HepG2 (cell line): Measurements from ENCODE around the gene CBX2. TPM values are rescaled to one million over a fixed set of nuclear protein-coding genes. Genes with fewer than 3 reads are reported as not detected.

Experiments used
- GATAD1 ChIP-seq: IDR thresholded peaks from 2 replicates; pipeline ENCODE4 v1.6.1; 2016; ENCODE audit warnings: missing genetic modification reagents, missing compliant biosample characterization
- HMG20B ChIP-seq: conservative IDR thresholded peaks from 2 replicates; pipeline ENCODE4 v1.6.1; 2016; ENCODE audit warnings: missing genetic modification reagents, missing compliant biosample characterization
- HNF4A ChIP-seq: sonication (generic); formaldehyde crosslinking; IDR thresholded peaks from 2 replicates; pipeline ENCODE4 v1.4.0; 2020; ENCODE audit warnings: missing genetic modification reagents
- KAT2B ChIP-seq: fragments of 150-350 bp; IDR thresholded peaks from 2 replicates; pipeline ENCODE4 v1.6.1; 2014; ENCODE audit warnings: low read depth, low read length, borderline replicate concordance
- MEIS1 ChIP-seq: sonication (generic); formaldehyde crosslinking; IDR thresholded peaks from 2 replicates; pipeline ENCODE4 v1.9.0; 2021; ENCODE audit warnings: mild to moderate bottlenecking, missing genetic modification reagents, moderate library complexity, borderline replicate concordance
- NFYB ChIP-seq: sonication (generic); formaldehyde crosslinking; IDR thresholded peaks from 2 replicates; pipeline ENCODE4 v1.4.0; 2020; ENCODE audit warnings: missing genetic modification reagents
- NR1H2 ChIP-seq: sonication (generic); formaldehyde crosslinking; IDR thresholded peaks from 2 replicates; pipeline ENCODE4 v1.8.1; 2022; ENCODE audit warnings: low read depth, missing genetic modification reagents, borderline replicate concordance
- RFX3 ChIP-seq: IDR thresholded peaks from 2 replicates; pipeline ENCODE4 v1.6.1; 2016; ENCODE audit warnings: missing biosample characterization, missing genetic modification reagents
- RFXANK ChIP-seq: IDR thresholded peaks from 2 replicates; pipeline ENCODE4 v1.6.1; 2016
- SOX13 ChIP-seq, 3 experiments: fragments of 450-650 bp in 1 of 3; sonication (generic) in 1 of 3; formaldehyde crosslinking in 1 of 3; IDR thresholded peaks in 2 of 3; conservative IDR thresholded peaks in 1 of 3; 2 replicates each; pipeline versions ENCODE4 v1.5.0 to v1.6.1; 2016 to 2020; ENCODE audit warnings: antibody characterized with exemption in 1 of 3, mild to moderate bottlenecking in 1 of 3, missing compliant biosample characterization in 1 of 3, missing genetic modification reagents in 1 of 3, moderate library complexity in 1 of 3
- SOX6 ChIP-seq, 2 experiments: fragments of 450-650 bp in 1 of 2; sonication (generic) in 1 of 2; formaldehyde crosslinking in 1 of 2; IDR thresholded peaks; 2 replicates each; pipeline versions ENCODE4 v1.4.0 to v1.6.1; 2017 to 2020; ENCODE audit warnings: antibody characterized with exemption in 1 of 2, mild to moderate bottlenecking in 1 of 2, missing genetic modification reagents in 1 of 2
- YEATS2 ChIP-seq: sonication (generic); formaldehyde crosslinking; IDR thresholded peaks from 2 replicates; pipeline ENCODE4 v1.4.0; 2020; ENCODE audit warnings: missing genetic modification reagents, borderline replicate concordance
- ZBTB21 ChIP-seq: sonication (generic); formaldehyde crosslinking; IDR thresholded peaks from 2 replicates; pipeline ENCODE4 v1.4.0; 2020; ENCODE audit warnings: missing genetic modification reagents
- ZNF576 ChIP-seq: sonication (generic); formaldehyde crosslinking; IDR thresholded peaks from 2 replicates; pipeline ENCODE4 v1.4.0; 2020; ENCODE audit warnings: mild to moderate bottlenecking, missing genetic modification reagents
- ZNF7 ChIP-seq: IDR thresholded peaks from 2 replicates; pipeline ENCODE4 v1.6.1; 2016; ENCODE audit warnings: missing biosample characterization, missing genetic modification reagents
- ZNF710 ChIP-seq: sonication (generic); formaldehyde crosslinking; IDR thresholded peaks from 2 replicates; pipeline ENCODE4 v1.5.0; 2020; ENCODE audit warnings: mild to moderate bottlenecking, missing genetic modification reagents, borderline replicate concordance
- ZNF761 ChIP-seq: sonication (generic); formaldehyde crosslinking; conservative IDR thresholded peaks from 2 replicates; pipeline ENCODE4 v1.4.0; 2020; ENCODE audit warnings: mild to moderate bottlenecking, missing genetic modification reagents
- polyA plus RNA-seq, 8 experiments: library from polyadenylated mRNA; depleted of rRNA in 3 of 8; stranded (reverse) in 7 of 8; unstranded in 1 of 8; fragments of >200 nt; fragmentation: Illumina TruSeq in 4 of 8; extraction: Trizol in 4 of 8; gene quantifications; 2 replicates each; pipeline versions ENCODE4 v1.2.1 to v1.2.3, GENCODE V29; 2011 to 2016; ENCODE audit warnings: low read depth in 4 of 8, missing spikeins in 1 of 8, mixed read lengths in 1 of 8; ENCODE audit not compliant: insufficient read depth in 1 of 8
- total RNA-seq, 5 experiments: library from RNA; depleted of rRNA; stranded (reverse); fragments of >200 nt; fragmentation: Illumina TruSeq; extraction: Trizol; gene quantifications; 2 replicates each; pipeline ENCODE4 v1.2.3, GENCODE V29; 2016; ENCODE audit warnings: low read depth in 1 of 5
- TF ChIP-seq, protein P1 (sequence below): sonication (generic); formaldehyde crosslinking; IDR thresholded peaks from 2 replicates; pipeline ENCODE4 v1.4.0; 2020; ENCODE audit warnings: mild to moderate bottlenecking, low read depth, missing genetic modification reagents
- TF ChIP-seq, protein P2 (sequence below): sonication (generic); formaldehyde crosslinking; IDR thresholded peaks from 2 replicates; pipeline ENCODE4 v1.5.0; 2020; ENCODE audit warnings: mild to moderate bottlenecking, low read depth, missing genetic modification reagents, borderline replicate concordance
- TF ChIP-seq, protein P3 (sequence below), 2 experiments: IDR thresholded peaks; 2 replicates each; pipeline ENCODE4 v1.6.1; 2011 to 2012; ENCODE audit warnings: low read length in 2 of 2, borderline replicate concordance in 1 of 2, low read depth in 1 of 2, mild to moderate bottlenecking in 1 of 2, moderate library complexity in 1 of 2

Gene CBX2
- total and polyA plus RNA-seq, 2 of the 13 experiments (the other 11 are each of a cell fraction or from before 2014, with no cell fraction given) = 14.5 to 31.1 TPM

DNA sequence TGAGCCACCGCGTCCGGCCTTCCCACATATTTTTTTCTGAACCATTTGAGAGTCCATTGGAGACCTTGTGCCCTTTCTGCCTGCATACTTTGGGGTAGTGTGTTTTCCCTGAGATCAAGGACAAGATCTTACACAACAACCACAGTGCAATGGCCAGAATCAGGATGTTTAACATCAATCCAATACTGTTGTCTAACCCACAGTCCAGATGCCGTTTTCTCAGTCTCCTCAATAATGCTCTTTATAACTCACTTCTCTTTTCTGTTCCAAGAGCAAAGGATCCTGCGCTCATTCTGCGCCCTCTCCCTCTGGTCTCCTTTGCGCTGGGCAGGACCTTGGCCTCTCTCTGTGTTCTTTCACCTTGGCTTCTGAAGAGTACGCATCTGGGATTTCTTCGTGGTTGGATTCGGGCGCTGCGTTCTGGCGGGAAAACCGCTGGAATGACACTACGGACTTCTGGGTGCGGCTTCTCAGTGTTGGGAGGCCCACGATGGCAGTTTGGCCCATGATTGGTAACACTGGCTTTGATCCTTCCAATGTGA lies 44.7 kb downstream of the CBX2 start (continued):
- no peak for TF ChIP-seq SOX6 (IDR thresholded peaks at IDR 0.05)
- peak; percentile 92 for TF ChIP-seq SOX6 (CRISPR knock-in tag; IDR thresholded peaks at IDR 0.05)
- peak; percentile 31; the same call in 1 of the 2 replicates for TF ChIP-seq NFYB (CRISPR knock-in tag)
- no peak for TF ChIP-seq ZNF576 (CRISPR knock-in tag)
- TF ChIP-seq ZNF7 = peak; percentile 47; the same call in 1 of the 2 replicates
- TF ChIP-seq, protein P1, sequence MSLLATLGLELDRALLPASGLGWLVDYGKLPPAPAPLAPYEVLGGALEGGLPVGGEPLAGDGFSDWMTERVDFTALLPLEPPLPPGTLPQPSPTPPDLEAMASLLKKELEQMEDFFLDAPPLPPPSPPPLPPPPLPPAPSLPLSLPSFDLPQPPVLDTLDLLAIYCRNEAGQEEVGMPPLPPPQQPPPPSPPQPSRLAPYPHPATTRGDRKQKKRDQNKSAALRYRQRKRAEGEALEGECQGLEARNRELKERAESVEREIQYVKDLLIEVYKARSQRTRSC (CRISPR knock-in tag) = peak; percentile 52; the same call in 1 of the 2 replicates
- TF ChIP-seq, protein P2, sequence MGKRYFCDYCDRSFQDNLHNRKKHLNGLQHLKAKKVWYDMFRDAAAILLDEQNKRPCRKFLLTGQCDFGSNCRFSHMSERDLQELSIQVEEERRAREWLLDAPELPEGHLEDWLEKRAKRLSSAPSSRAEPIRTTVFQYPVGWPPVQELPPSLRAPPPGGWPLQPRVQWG (CRISPR knock-in tag) = no peak
- peak; percentile 90 for TF ChIP-seq HMG20B (CRISPR knock-in tag)
- TF ChIP-seq RFX3 = no peak
- 0 out of 2 replicates have a peak, but pooled peaks have one; percentile 37 for TF ChIP-seq RFXANK (CRISPR knock-in tag)
- peak; percentile 95 for TF ChIP-seq HNF4A (CRISPR knock-in tag)
- peak; percentile 55; the same call in 1 of the 2 replicates for TF ChIP-seq YEATS2 (CRISPR knock-in tag)
- TF ChIP-seq ZNF710 = peak; percentile 97
- peak; percentile 80; the same call in 1 of the 2 replicates for TF ChIP-seq MEIS1 (CRISPR knock-in tag)
- TF ChIP-seq ZNF761 = 0 out of 2 replicates have a peak, but pooled peaks have one; percentile 19
- peak; percentile 61; the same call in 1 of the 2 replicates for TF ChIP-seq SOX13 (IDR thresholded peaks at IDR 0.05)
- TF ChIP-seq SOX13 (CRISPR knock-in tag; conservative IDR thresholded peaks at IDR 0.05 in 1 of 2, IDR thresholded peaks at IDR 0.05 in 1 of 2) = peak in 1 of 2 experiments; percentile 89; a peak in 2 of 4 replicates
- no peak for TF ChIP-seq NR1H2 (CRISPR knock-in tag)
- peak; percentile 76 for TF ChIP-seq GATAD1 (CRISPR knock-in tag)
- TF ChIP-seq, protein P3, sequence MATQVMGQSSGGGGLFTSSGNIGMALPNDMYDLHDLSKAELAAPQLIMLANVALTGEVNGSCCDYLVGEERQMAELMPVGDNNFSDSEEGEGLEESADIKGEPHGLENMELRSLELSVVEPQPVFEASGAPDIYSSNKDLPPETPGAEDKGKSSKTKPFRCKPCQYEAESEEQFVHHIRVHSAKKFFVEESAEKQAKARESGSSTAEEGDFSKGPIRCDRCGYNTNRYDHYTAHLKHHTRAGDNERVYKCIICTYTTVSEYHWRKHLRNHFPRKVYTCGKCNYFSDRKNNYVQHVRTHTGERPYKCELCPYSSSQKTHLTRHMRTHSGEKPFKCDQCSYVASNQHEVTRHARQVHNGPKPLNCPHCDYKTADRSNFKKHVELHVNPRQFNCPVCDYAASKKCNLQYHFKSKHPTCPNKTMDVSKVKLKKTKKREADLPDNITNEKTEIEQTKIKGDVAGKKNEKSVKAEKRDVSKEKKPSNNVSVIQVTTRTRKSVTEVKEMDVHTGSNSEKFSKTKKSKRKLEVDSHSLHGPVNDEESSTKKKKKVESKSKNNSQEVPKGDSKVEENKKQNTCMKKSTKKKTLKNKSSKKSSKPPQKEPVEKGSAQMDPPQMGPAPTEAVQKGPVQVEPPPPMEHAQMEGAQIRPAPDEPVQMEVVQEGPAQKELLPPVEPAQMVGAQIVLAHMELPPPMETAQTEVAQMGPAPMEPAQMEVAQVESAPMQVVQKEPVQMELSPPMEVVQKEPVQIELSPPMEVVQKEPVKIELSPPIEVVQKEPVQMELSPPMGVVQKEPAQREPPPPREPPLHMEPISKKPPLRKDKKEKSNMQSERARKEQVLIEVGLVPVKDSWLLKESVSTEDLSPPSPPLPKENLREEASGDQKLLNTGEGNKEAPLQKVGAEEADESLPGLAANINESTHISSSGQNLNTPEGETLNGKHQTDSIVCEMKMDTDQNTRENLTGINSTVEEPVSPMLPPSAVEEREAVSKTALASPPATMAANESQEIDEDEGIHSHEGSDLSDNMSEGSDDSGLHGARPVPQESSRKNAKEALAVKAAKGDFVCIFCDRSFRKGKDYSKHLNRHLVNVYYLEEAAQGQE (IDR thresholded peaks at IDR 0.05; ENCODE audit: borderline replicate concordance in 1 of 2, low read depth in 1 of 2, low read length in 2 of 2) = no peak
- TF ChIP-seq KAT2B = no peak
- TF ChIP-seq ZBTB21 = peak; percentile 40; the same call in 1 of the 2 replicates
